ENCODE results near the gene WFIKKN1. TPM values are rescaled to one million over a fixed set of nuclear protein-coding genes. Genes with fewer than 3 reads are reported as not detected.

Gene WFIKKN1
- total and polyA plus RNA-seq, 2 of the 13 experiments (the other 11 are each of a cell fraction or from before 2014, with no cell fraction given), result 1.7 to 4.9 TPM

- Histone ChIP-seq H3K36me3 (replicated peaks in 1 of 2; ENCODE audit: control insufficient read depth in 1 of 2, insufficient read depth in 2 of 2, low read length in 2 of 2) (peaks cover 4% of the 10 kb centered on the region in 2 experiments; a peak in 2 of 5 replicates), H3K4me3 (replicated peaks in 1 of 3; ENCODE audit: insufficient read depth in 1 of 3, low read depth in 2 of 3, low read length in 3 of 3) (no peak overlapping the region), H3K79me2 (ENCODE audit: insufficient read depth, low read length) (no peaks in the 10 kb centered on the region), H3K27me3 (ENCODE audit: control insufficient read depth in 1 of 2, insufficient read depth in 2 of 2, low read length in 2 of 2) (no peaks in the 10 kb centered on the region), H3K4me2 (ENCODE audit: low read depth, low read length) (peak overlapping the region; percentile 95), H3K9me3 (ENCODE audit: low read length) (no peaks in the 10 kb centered on the region), H3K27ac (ENCODE audit: extremely low read length, insufficient read depth, low read length) (no peak overlapping the region), H3K9ac (ENCODE audit: insufficient read depth, low read depth, low read length) (no peak overlapping the region), H3K4me1 (ENCODE audit: insufficient read depth, low read length) (peaks cover 19% of the 10 kb centered on the region), H2AFZ (ENCODE audit: low read length) (no peak overlapping the region), H4K20me1 (ENCODE audit: insufficient read depth, low read length) (no peaks in the 10 kb centered on the region)
- CTCF ChIA-PET (ENCODE audit: low intra/inter-chr PET ratio, low total read pairs), result no interaction called here
- 100% methylated on average over 7 of the region's 33 CpGs for WGBS (ENCODE audit: low lambda C conversion rate)
- ATAC-seq, result no peak
- in situ Hi-C loops (cut with HindIII; ENCODE audit: extremely low pct_ligation_motif_present, low pct_unique_long_range_greater_than_20kb) (no loop called here), intact Hi-C loops (cut with micrococcal nuclease; ENCODE audit: unreplicated experiment) (no loop called here)
- POLR2A ChIA-PET, result interaction anchor here (1.0 kb wide), 1 partner anchor 41 kb away, joined by 3 read pairs; no protein-coding TSS in a partner anchor
- no peak for FAIRE-seq
- peak; percentile 40 for TF ChIP-seq AGO2 (optimal IDR thresholded peaks at IDR 0.05; ENCODE audit: low read depth, low read length)
- TF ChIP-seq ZNF503 (CRISPR knock-in tag; IDR thresholded peaks at IDR 0.05), result no peak
- TF ChIP-seq TAF1 (CRISPR knock-in tag; IDR thresholded peaks at IDR 0.05), result no peak
- TF ChIP-seq MTERF4 (CRISPR knock-in tag; IDR thresholded peaks at IDR 0.05), result no peak
- TF ChIP-seq RAD51 (IDR thresholded peaks at IDR 0.05; ENCODE audit: borderline replicate concordance), result no peak
- TF ChIP-seq TFDP1 (CRISPR knock-in tag; IDR thresholded peaks at IDR 0.05; ENCODE audit: borderline replicate concordance), result no peak
- no peak for TF ChIP-seq ETV6 (CRISPR knock-in tag; conservative IDR thresholded peaks at IDR 0.05)
- TF ChIP-seq MAZ (IDR thresholded peaks at IDR 0.05; ENCODE audit: borderline replicate concordance, low read depth, low read length), result no peak
- TF ChIP-seq MAZ (CRISPR knock-in tag; IDR thresholded peaks at IDR 0.05; ENCODE audit: low read depth), result no peak
- TF ChIP-seq HNRNPLL (IDR thresholded peaks at IDR 0.05; ENCODE audit: low read depth, low read length, poor library complexity, severe bottlenecking), result peak; percentile 6
- TF ChIP-seq JUNB (CRISPR knock-in tag; IDR thresholded peaks at IDR 0.05; ENCODE audit: borderline replicate concordance), result no peak
- DNase-seq (ENCODE audit: low spot score), result no peak
- no TSS peak for BruUV-seq (replicated peaks)
Observed at GRCh38 chr16:628321-629061, 2.3 kb upstream of the WFIKKN1 start.
